Mesenchymal stem cell (in vitro differentiated cells and primary cell): ENCODE results near the gene CBX2.

Experiments used
- DNase-seq: peaks from one replicate; pipeline ENCODE4 v3.0.0-alpha.2; 2013
- H2AFZ ChIP-seq: one replicate; pipeline ENCODE4 v1.6.1; 2013; ENCODE audit warnings: low read depth, mild to moderate bottlenecking, control low read depth, inconsistent platforms, low read length, moderate library complexity
- H2AK5ac ChIP-seq: 2 replicates; pipeline ENCODE4 v1.6.1; 2013; ENCODE audit warnings: low read length, moderate library complexity, mild to moderate bottlenecking, inconsistent platforms; ENCODE audit not compliant: severe bottlenecking
- H2BK120ac ChIP-seq: one replicate; pipeline ENCODE4 v1.6.1; 2013; ENCODE audit warnings: low read depth, mild to moderate bottlenecking, inconsistent platforms, low read length, moderate library complexity
- H2BK12ac ChIP-seq, 2 experiments: one replicate each; pipeline ENCODE4 v1.6.1; 2013; ENCODE audit warnings: inconsistent platforms in 2 of 2, low read length in 2 of 2, mild to moderate bottlenecking in 2 of 2, moderate library complexity in 2 of 2, control low read depth in 1 of 2
- H2BK15ac ChIP-seq: one replicate; pipeline ENCODE4 v1.6.1; 2013; ENCODE audit warnings: mild to moderate bottlenecking, low read depth, inconsistent platforms; ENCODE audit not compliant: poor library complexity, severe bottlenecking
- H2BK5ac ChIP-seq: 2 replicates; pipeline ENCODE4 v1.6.1; 2013; ENCODE audit warnings: low read depth, mild to moderate bottlenecking, low read length, control low read depth, inconsistent platforms; ENCODE audit not compliant: poor library complexity, severe bottlenecking
- H3K14ac ChIP-seq, 2 experiments: one replicate each; pipeline ENCODE4 v1.6.1; 2013; ENCODE audit warnings: inconsistent platforms in 2 of 2, low read length in 2 of 2, control low read depth in 1 of 2, mild to moderate bottlenecking in 1 of 2, moderate library complexity in 1 of 2
- H3K18ac ChIP-seq, 2 experiments: one replicate each; pipeline ENCODE4 v1.6.1; 2013; ENCODE audit warnings: inconsistent platforms in 2 of 2, low read length in 2 of 2, control low read depth in 1 of 2, low read depth in 1 of 2, mild to moderate bottlenecking in 1 of 2
- H3K23ac ChIP-seq, 2 experiments: one replicate each; pipeline ENCODE4 v1.6.1; 2013; ENCODE audit warnings: inconsistent platforms in 2 of 2, low read length in 2 of 2, mild to moderate bottlenecking in 2 of 2, moderate library complexity in 2 of 2, control low read depth in 1 of 2
- H3K27ac ChIP-seq: 2 replicates; pipeline ENCODE4 v1.5.1; 2013; ENCODE audit warnings: mild to moderate bottlenecking, moderate library complexity, low read length, control low read depth, inconsistent platforms; ENCODE audit not compliant: poor library complexity, severe bottlenecking
- H3K27me3 ChIP-seq, 2 experiments: 2 replicates each; pipeline versions ENCODE4 v1.6.1 to v1.7.0; 2013; ENCODE audit warnings: low read length in 2 of 2, mild to moderate bottlenecking in 2 of 2, moderate library complexity in 2 of 2, control low read depth in 1 of 2, inconsistent platforms in 1 of 2; ENCODE audit not compliant: control insufficient read depth in 1 of 2, insufficient read depth in 1 of 2
- H3K36me3 ChIP-seq, 2 experiments: 2 replicates each; pipeline versions ENCODE4 v1.6.1 to v1.7.0; 2013; ENCODE audit warnings: low read length in 2 of 2, control low read depth in 1 of 2, inconsistent platforms in 1 of 2, low read depth in 1 of 2, mild to moderate bottlenecking in 1 of 2; ENCODE audit not compliant: insufficient read depth in 2 of 2, control insufficient read depth in 1 of 2
- H3K4ac ChIP-seq, 2 experiments: one replicate each; pipeline ENCODE4 v1.6.1; 2013; ENCODE audit warnings: inconsistent platforms in 2 of 2, low read length in 2 of 2, mild to moderate bottlenecking in 2 of 2, moderate library complexity in 2 of 2, control low read depth in 1 of 2, low read depth in 1 of 2
- H3K4me1 ChIP-seq: 2 replicates; pipeline ENCODE4 v1.6.1; 2013; ENCODE audit warnings: low read depth, low read length, control low read depth; ENCODE audit not compliant: control insufficient read depth, insufficient read depth
- H3K4me2 ChIP-seq: 2 replicates; pipeline ENCODE4 v1.6.1; 2013; ENCODE audit warnings: low read length, mild to moderate bottlenecking, inconsistent platforms; ENCODE audit not compliant: poor library complexity, severe bottlenecking
- H3K4me3 ChIP-seq, 2 experiments: 2 replicates each; pipeline versions ENCODE4 v1.5.1 to v1.7.0; 2013; ENCODE audit warnings: low read length in 2 of 2, mild to moderate bottlenecking in 2 of 2, control low read depth in 1 of 2, low read depth in 1 of 2; ENCODE audit not compliant: insufficient read depth in 1 of 2
- H3K79me1 ChIP-seq: replicated peaks from 2 replicates; pipeline ENCODE4 v1.6.1; 2013; ENCODE audit warnings: mild to moderate bottlenecking, control low read depth, low read length, inconsistent platforms; ENCODE audit not compliant: poor library complexity, severe bottlenecking
- H3K9ac ChIP-seq: 2 replicates; pipeline ENCODE4 v1.7.0; 2013; ENCODE audit warnings: mild to moderate bottlenecking, low read length, moderate library complexity
- H3K9me3 ChIP-seq: 2 replicates; pipeline ENCODE4 v1.7.0; 2013; ENCODE audit warnings: mild to moderate bottlenecking, low read length; ENCODE audit not compliant: control insufficient read depth
- H4K8ac ChIP-seq: one replicate; pipeline ENCODE4 v1.6.1; 2013; ENCODE audit warnings: inconsistent platforms, mild to moderate bottlenecking, low read length, moderate library complexity
- H4K91ac ChIP-seq: one replicate; pipeline ENCODE4 v1.6.1; 2013; ENCODE audit warnings: mild to moderate bottlenecking, low read length, inconsistent platforms
- WGBS: methylation state at CpG from one replicate; pipeline ENCODE4 v1.1.7; 2013; ENCODE audit warnings: mixed read lengths; 5-methylcytosine and 5-hydroxymethylcytosine counted together

CBX2 gene

DNA sequence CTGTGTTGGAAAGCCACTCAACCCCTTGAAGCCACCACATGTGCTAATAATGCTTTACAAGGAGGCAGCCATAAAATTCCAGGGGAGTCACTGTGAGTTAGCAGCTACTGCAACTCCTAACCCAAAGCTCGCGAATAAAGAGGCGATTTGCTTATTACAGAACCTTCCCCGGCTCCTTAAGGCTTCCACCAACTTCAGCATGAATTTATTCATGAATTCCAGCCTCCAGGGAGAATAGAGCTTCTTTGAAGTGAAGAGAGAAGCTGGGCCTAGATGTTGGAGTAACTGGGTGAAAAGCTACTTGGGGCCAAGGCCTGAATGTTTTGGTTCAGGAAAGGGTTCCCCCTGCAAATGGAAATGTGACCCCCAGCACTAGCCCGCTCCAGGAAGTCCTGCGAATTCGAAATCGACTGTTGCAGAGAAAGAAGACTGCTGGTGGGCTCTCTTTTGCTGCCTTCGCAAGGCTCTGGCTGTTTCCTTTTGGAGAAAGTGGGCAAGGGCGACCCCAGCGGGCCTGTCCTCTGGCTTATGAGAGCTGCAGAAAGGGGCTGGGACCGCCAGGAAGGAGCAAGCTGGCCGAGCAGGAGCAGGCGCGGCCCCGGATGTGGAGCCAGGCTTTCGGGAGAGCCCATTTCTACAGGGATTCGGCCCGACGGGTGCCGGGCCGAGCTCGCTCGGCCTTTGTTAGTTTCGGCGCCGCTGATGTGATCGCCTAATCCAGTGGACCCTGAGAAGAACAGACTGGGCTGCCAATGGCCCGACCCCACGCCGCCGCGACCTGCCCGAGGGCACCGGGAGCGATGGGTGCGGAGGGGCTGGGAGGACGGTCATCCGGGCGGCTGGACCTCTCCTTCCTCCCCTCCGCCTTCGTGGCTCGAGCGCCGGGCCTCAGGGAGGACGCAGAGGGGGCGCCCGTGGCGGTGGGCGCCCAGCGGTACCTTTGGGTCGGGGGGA, 11.3 kb downstream of the CBX2 start:
- no peaks in the 10 kb centered on the region for H3K9me3 ChIP-seq
- no peaks in the 10 kb centered on the region for H3K79me1 ChIP-seq
- H2BK12ac ChIP-seq: peak overlapping the region in 1 of 2 experiments; percentile 51
- peak overlapping the region in 1 of 2 experiments; percentile 5 for H3K4me3 ChIP-seq
- 7% methylated on average over 33 of the region's 52 CpGs for WGBS
- DNase-seq: no peak
- peaks cover 61 to 82% of the 10 kb centered on the region in 2 experiments for H3K27me3 ChIP-seq
- H3K18ac ChIP-seq: peak overlapping the region in 1 of 2 experiments; percentile 37
- H3K23ac ChIP-seq: peak overlapping the region in 1 of 2 experiments; percentile 60
- H2BK120ac ChIP-seq: no peak overlapping the region
- H3K9ac ChIP-seq: no peak overlapping the region
- no peak overlapping the region for H2AFZ ChIP-seq
- peak overlapping the region; percentile 10 for H3K4me2 ChIP-seq
- peak overlapping the region; percentile 74 for H2BK15ac ChIP-seq
- H3K14ac ChIP-seq: no peak overlapping the region
- H4K91ac ChIP-seq: no peak overlapping the region
- no peak overlapping the region for H2AK5ac ChIP-seq
- H3K4ac ChIP-seq: no peak overlapping the region
- peaks cover 26% of the 10 kb centered on the region for H3K4me1 ChIP-seq
- H3K36me3 ChIP-seq: peaks cover 0 to 18% of the 10 kb centered on the region in 2 experiments
- H3K27ac ChIP-seq: no peak overlapping the region
- no peak overlapping the region for H2BK5ac ChIP-seq
- no peak overlapping the region for H4K8ac ChIP-seq

DNA sequence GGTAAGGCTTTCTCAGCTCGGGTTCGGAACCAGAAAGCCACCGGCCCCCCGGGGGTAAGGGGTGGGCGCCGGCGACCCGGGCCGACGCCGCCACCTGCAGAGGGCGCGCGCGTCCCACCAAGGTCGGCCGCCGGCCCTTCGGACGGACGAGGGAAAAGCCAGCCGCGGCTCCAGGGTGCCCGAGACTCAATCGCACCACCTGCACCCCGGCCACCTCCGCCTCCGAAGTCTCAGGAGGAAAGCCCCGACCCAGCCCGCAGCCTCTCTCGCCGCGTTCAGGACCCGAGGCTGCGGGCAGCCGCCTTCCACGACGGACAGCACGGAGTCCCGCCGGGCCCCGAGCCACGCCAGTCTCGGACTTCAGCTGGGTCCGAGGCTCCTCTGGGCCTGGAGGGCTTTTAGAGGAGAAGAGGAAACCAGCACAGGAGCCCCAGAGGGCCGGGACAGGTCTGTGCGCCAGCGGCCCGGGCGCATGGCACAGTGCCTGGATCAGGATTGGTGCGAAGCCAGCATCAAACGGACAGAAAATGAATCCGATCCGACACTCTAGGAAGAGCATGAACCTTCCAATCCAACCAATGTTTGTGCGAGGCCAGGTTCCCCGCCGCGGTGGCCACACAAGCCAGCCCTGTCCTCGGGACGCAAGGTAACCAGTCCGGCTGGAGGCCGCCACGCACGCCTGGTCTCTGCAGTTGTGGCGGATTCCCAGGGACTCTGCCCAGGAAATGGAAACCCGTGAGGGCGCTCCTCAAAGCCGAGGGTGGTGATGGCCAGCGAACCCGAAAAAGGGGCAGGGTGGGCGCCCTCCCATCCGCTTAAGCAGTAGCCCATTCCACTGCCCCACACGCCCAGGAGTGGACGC, 12.2 kb downstream of the CBX2 start:
- Histone ChIP-seq H3K9ac (no peak overlapping the region), H4K91ac (no peak overlapping the region), H2BK120ac (no peak overlapping the region), H3K4ac (no peak overlapping the region), H3K14ac (no peak overlapping the region), H3K27me3 (peaks cover 61 to 78% of the 10 kb centered on the region in 2 experiments), H3K79me1 (peaks cover 8% of the 10 kb centered on the region), H2BK5ac (no peak overlapping the region), H2AFZ (no peak overlapping the region), H3K4me3 (peak overlapping the region in 1 of 2 experiments; percentile 5), H3K18ac (no peak overlapping the region), H3K4me1 (peaks cover 33% of the 10 kb centered on the region), H2AK5ac (no peak overlapping the region), H2BK12ac (no peak overlapping the region), H3K36me3 (peaks cover 0 to 18% of the 10 kb centered on the region in 2 experiments), H4K8ac (peak overlapping the region; percentile 45), H3K4me2 (peak overlapping the region; percentile 10), H3K23ac (no peak overlapping the region), H3K27ac (no peak overlapping the region), H3K9me3 (no peaks in the 10 kb centered on the region), H2BK15ac (no peak overlapping the region)
- WGBS: 21% methylated on average over 55 of the region's 74 CpGs
- no peak for DNase-seq

DNA sequence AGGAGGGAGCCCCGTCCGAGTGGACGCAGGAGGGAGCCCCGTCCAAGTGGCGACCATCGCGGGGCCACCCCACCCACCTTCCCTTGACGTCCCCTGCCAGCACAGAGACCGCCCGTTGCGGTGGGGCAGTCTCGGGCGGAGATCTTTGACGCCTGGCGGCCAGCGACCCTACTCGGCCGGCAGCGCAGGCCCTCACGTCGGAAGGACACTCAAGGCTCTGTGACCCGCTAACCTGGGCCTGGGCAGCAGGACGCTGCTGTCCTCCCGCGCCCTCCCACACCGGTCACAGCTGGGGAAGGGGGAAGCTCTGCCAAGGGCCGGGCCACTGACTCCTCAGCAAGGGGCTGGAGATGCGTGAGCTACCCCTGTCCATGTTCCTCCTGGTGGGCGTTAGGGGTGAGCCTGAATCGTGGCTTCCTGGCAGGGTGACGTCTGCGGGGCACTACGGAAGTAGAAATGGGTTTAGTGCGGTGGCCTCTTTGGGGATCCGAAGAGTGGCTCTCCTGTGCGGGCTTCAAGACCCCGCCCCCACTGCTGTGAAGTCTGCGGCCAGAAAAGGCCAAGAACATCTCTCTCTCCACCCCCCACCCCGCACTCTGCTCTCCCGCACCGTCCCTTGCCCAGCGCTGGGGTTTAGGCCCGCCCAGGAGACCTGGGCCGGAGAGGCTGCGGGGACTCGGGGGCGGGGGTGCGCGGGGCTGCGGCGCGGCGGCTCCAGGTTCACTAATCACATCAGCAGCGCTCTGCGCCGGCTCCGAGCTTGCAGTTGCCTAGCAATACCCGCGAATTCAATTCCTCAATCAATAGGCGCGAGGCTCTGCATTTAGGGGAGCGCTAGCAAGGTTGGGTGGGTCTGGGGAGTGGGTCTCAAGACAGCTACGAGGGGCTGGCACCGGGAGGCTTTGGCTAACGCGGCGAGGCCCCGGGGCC, 13.1 kb downstream of the CBX2 start:
- 9% methylated on average over 62 of the region's 68 CpGs for WGBS
- Histone ChIP-seq H4K8ac (no peak overlapping the region), H2BK12ac (peak overlapping the region in 1 of 2 experiments; percentile 51), H4K91ac (no peak overlapping the region), H2BK5ac (no peak overlapping the region), H2BK120ac (peak overlapping the region; percentile 55), H3K9ac (no peak overlapping the region), H3K27ac (no peak overlapping the region), H3K14ac (peak overlapping the region in 1 of 2 experiments; percentile 26), H3K4ac (no peak overlapping the region), H2BK15ac (no peak overlapping the region), H2AFZ (no peak overlapping the region), H3K4me1 (peaks cover 39% of the 10 kb centered on the region), H3K36me3 (peaks cover 0 to 19% of the 10 kb centered on the region in 2 experiments), H3K79me1 (peaks cover 11% of the 10 kb centered on the region), H3K27me3 (peaks cover 61 to 69% of the 10 kb centered on the region in 2 experiments), H3K4me3 (no peak overlapping the region), H3K18ac (peak overlapping the region in 1 of 2 experiments; percentile 28), H2AK5ac (no peak overlapping the region), H3K23ac (peak overlapping the region in 1 of 2 experiments; percentile 14), H3K4me2 (no peak overlapping the region), H3K9me3 (no peaks in the 10 kb centered on the region)
- no peak for DNase-seq
